Measurements from ENCODE around the gene UBN1.

UBN1 gene

DNA sequence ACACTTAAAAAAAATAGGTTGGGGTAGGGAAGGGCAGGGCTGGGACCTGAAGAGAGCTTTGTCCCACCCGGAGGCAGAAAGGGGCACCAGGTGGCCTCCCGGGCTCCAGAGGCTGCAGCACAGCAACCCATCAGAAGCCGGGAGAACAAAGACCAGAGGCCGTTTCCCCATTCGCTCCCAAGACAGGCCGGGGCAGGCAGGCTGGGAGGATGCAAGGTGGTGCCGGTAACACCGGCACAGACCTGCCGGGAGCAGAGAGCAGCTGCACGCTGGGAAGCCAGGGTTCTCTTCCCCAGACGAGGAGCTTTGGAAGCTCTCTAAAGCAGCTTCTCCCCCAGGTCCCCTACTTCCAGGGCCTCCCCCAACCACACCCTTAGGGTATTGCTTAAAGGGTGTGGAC is 84.1 kb downstream of the UBN1 start:
- no peak for DNase-seq (ENCODE audit: low spot score)

All from AG20443 (cell line).